Measurements from ENCODE around the gene TTI1. TPM values are rescaled to one million over a fixed set of nuclear protein-coding genes. Genes with fewer than 3 reads are reported as not detected.

Gene TTI1
- polyA plus RNA-seq, 1 experiment = 15.1 TPM

DNA sequence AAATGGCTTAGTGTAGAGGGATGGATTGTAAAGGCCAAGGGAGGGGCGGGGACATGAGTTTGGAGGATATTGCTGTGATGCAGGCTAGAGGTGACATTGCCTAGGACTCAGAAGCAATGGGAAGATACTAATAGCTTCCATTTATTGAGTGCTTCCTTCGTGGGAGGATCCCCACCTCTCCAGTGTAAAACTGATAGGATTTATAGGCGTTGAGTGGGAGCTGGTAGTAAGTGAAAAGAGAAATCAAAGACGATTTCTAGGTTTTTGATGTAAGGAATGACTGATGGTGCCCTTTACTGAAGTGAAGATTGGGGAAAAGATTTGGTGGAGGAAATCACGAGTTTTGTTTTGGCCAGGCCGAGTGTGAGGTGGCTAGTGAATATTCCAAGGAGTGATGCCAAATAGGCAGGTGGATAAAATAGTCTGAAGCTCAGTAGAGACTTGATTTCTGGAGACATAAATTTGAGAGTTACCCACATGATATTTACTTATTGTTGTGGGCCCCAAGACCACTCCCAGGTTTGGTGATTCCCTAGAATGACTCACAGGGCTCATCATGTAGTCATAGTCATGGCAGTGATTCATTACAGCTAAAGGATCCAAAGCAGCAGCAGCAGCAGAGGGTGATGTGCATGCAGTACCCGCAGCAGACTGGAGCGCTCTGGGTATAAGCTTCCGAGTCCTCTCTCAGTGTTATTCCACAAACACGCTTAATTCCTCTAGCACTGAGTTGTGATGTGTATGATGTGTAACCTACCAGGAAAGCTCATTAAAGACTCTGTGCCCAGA, 10.4 kb upstream of the TTI1 start:
- Histone ChIP-seq H3K9me3 (ENCODE audit: control insufficient read depth, insufficient read depth, low read length) (no peaks in the 10 kb centered on the region), H3K27ac (ENCODE audit: low read depth, low read length) (no peak overlapping the region), H3K27me3 (ENCODE audit: control insufficient read depth, insufficient read depth, low read length) (no peaks in the 10 kb centered on the region), H3K4me3 (ENCODE audit: low read depth, low read length) (no peak overlapping the region)
- TF ChIP-seq, protein P1, sequence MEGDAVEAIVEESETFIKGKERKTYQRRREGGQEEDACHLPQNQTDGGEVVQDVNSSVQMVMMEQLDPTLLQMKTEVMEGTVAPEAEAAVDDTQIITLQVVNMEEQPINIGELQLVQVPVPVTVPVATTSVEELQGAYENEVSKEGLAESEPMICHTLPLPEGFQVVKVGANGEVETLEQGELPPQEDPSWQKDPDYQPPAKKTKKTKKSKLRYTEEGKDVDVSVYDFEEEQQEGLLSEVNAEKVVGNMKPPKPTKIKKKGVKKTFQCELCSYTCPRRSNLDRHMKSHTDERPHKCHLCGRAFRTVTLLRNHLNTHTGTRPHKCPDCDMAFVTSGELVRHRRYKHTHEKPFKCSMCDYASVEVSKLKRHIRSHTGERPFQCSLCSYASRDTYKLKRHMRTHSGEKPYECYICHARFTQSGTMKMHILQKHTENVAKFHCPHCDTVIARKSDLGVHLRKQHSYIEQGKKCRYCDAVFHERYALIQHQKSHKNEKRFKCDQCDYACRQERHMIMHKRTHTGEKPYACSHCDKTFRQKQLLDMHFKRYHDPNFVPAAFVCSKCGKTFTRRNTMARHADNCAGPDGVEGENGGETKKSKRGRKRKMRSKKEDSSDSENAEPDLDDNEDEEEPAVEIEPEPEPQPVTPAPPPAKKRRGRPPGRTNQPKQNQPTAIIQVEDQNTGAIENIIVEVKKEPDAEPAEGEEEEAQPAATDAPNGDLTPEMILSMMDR (IDR thresholded peaks at IDR 0.05; ENCODE audit: low read depth, low read length) = no peak
- POLR2A ChIA-PET = interaction anchor here (0.8 to 1.1 kb wide), 2 partner anchors 9 to 10 kb away, joined by 5 to 7 read pairs; partner anchors contain the start of genes RPRD1B and TTI1
- no peak for DNase-seq (ENCODE audit: low read depth, low spot score)
- CTCF ChIA-PET = interaction anchor here (1.0 to 6.0 kb wide), 4 partner anchors 10 to 479 kb away, joined by 3 to 29 read pairs (median 6); partner anchors contain the start of genes RPRD1B and TTI1

DNA sequence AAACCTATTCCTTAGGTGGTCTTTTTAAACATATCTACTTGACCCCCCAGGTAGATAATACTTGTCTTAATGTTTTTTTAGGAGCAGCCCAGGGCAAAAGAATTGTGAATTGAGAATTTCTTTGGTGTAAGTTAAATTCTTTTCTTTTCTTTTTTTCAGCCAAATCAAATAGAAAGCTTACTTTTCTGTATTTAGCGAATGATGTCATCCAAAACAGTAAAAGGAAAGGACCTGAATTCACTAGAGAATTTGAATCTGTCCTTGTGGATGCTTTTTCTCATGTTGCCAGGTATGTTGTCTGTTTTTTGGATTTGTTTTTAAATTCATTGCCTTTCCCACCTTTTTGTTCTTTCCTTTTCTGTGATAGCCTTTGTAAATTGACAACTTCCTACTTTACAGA, 7.0 kb upstream of the TTI1 start:
- H3K27ac ChIP-seq (ENCODE audit: low read depth, low read length) = no peak overlapping the region
- ChIA-PET CTCF (interaction anchor here (2.9 to 6.0 kb wide), 2 partner anchors 18 to 181 kb away, joined by 11 to 29 read pairs; no protein-coding TSS in a partner anchor), POLR2A (no interaction called here)
- no peaks in the 10 kb centered on the region for H3K27me3 ChIP-seq (ENCODE audit: control insufficient read depth, insufficient read depth, low read length)
- H3K9me3 ChIP-seq (ENCODE audit: control insufficient read depth, insufficient read depth, low read length) = no peaks in the 10 kb centered on the region
- no peak for DNase-seq (ENCODE audit: low read depth, low spot score)
- TF ChIP-seq, protein P1 (IDR thresholded peaks at IDR 0.05; ENCODE audit: low read depth, low read length) = no peak
- H3K4me3 ChIP-seq (ENCODE audit: low read depth, low read length) = no peak overlapping the region

DNA sequence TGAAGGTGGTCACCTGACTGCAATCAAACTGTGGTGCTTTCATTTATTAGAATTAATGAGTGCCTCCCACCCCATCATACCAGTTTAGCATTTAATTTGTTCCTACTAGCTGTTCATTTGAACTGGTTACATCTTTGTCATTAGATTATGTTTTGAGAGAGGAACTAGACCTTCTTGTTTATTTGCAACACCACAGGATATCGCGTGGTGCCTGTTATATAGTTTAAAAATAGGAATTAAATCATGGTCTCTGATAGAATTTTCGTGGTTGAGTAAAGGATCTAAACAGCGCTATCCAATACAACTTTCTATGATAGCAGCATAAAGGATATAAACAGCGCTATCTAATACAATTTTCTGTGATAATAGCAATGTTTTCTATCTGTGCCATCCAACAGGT, 3.1 kb upstream of the TTI1 start:
- DNase-seq (ENCODE audit: low read depth, low spot score) = no peak
- Histone ChIP-seq H3K27me3 (ENCODE audit: control insufficient read depth, insufficient read depth, low read length) (no peaks in the 10 kb centered on the region), H3K27ac (ENCODE audit: low read depth, low read length) (no peak overlapping the region), H3K4me3 (ENCODE audit: low read depth, low read length) (no peak overlapping the region), H3K9me3 (ENCODE audit: control insufficient read depth, insufficient read depth, low read length) (no peaks in the 10 kb centered on the region; the same call in 1 of the 2 replicates)
- CTCF ChIA-PET = interaction anchor here (1.3 to 1.4 kb wide), 2 partner anchors 22 to 184 kb away, joined by 3 to 4 read pairs; no protein-coding TSS in a partner anchor
- TF ChIP-seq, protein P1 (IDR thresholded peaks at IDR 0.05; ENCODE audit: low read depth, low read length) = no peak
- POLR2A ChIA-PET = no interaction called here

DNA sequence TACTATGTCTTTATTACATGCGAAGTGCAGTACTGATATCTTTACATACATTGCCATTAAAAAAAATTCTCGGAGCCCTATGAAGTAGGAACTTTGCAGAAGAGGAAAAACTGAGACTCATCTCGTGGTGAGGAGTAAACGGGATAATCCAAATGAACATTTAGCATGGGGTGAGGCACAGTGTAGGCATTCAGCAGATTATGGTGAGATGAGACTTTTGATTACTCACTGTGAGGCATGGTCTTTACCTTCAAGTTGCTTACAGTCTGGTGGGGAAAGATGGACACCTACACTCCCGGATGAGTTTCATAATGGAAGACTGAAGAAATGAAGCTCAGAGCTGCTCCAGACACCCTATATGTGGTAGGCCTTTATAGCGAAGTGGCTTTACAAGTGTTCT, 1.7 kb upstream of the TTI1 start:
- H3K9me3 ChIP-seq (ENCODE audit: control insufficient read depth, insufficient read depth, low read length) = no peaks in the 10 kb centered on the region; the same call in 1 of the 2 replicates
- CTCF ChIA-PET = no interaction called here
- DNase-seq (ENCODE audit: low read depth, low spot score) = no peak
- H3K27ac ChIP-seq (ENCODE audit: low read depth, low read length) = no peak overlapping the region
- TF ChIP-seq, protein P1 (IDR thresholded peaks at IDR 0.05; ENCODE audit: low read depth, low read length) = no peak
- H3K27me3 ChIP-seq (ENCODE audit: control insufficient read depth, insufficient read depth, low read length) = no peaks in the 10 kb centered on the region
- POLR2A ChIA-PET = no interaction called here
- H3K4me3 ChIP-seq (ENCODE audit: low read depth, low read length) = peak overlapping the region; percentile 95

DNA sequence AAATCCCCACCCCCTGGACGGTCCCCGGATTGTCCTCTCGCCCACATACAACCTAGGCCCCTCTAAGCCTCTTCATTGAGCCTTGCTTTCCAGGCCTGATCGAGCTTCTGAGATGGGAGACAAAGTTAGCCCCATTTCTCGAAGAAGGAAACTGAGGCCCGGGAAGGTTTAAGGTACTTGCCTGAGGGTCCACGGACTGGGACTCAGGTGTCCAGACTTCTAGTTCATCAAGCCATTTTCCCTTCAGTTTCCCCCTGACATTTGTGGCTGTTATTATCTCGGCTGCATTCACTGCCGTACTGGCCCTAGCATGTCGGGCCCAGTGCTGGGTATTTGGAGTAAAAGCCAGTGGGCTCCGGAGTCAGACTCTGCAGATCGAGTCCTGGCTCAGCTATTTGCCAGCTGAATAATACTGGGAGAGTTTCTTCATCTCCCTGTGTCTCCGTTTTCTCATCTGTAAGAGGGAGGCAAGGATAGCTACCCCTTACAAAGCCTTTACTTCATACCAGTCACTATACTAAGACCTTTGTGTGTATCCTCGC, 923 bp upstream of the TTI1 start:
- CTCF ChIA-PET = interaction anchor here (0.6 to 1.6 kb wide), 5 partner anchors 10 to 470 kb away, joined by 3 to 6 read pairs (median 3); no protein-coding TSS in a partner anchor
- DNase-seq (ENCODE audit: low read depth, low spot score) = no peak
- POLR2A ChIA-PET = interaction anchor here (0.7 to 1.6 kb wide), 6 partner anchors 8 to 139 kb away, joined by 3 to 10 read pairs (median 3); no protein-coding TSS in a partner anchor

More for the DNA sequence above, 923 bp upstream of the TTI1 start:
- no peaks in the 10 kb centered on the region for H3K27me3 ChIP-seq (ENCODE audit: control insufficient read depth, insufficient read depth, low read length)
- TF ChIP-seq, protein P1 (IDR thresholded peaks at IDR 0.05; ENCODE audit: low read depth, low read length) = no peak
- peak overlapping the region; percentile 95 for H3K4me3 ChIP-seq (ENCODE audit: low read depth, low read length)
- H3K27ac ChIP-seq (ENCODE audit: low read depth, low read length) = no peak overlapping the region
- H3K9me3 ChIP-seq (ENCODE audit: control insufficient read depth, insufficient read depth, low read length) = no peaks in the 10 kb centered on the region; the same call in 1 of the 2 replicates

Measured in AG04450 (cell line).